ENCODE results near the gene COL9A3.

The COL9A3 gene

GRCh38 chr20:62880147-62880934 is 63.5 kb downstream of the COL9A3 start:
- no peak for DNase-seq (ENCODE audit: low read depth)

- DNase-seq (ENCODE audit: low read depth), result no peak
These were observed 64.2 kb downstream of the COL9A3 start for GRCh38 chr20:62880935-62881661.

GRCh38 chr20:62881662-62882395 is 65.0 kb downstream of the COL9A3 start:
- no peak for DNase-seq (ENCODE audit: low read depth)

- no peak for DNase-seq (ENCODE audit: low read depth)
These were observed 65.6 kb downstream of the COL9A3 start for GRCh38 chr20:62882426-62882825.

- DNase-seq (ENCODE audit: low read depth), result no peak
These were observed 67.7 kb downstream of the COL9A3 start for GRCh38 chr20:62884556-62884955.

- DNase-seq (ENCODE audit: low read depth), result no peak
These were observed 68.4 kb downstream of the COL9A3 start for GRCh38 chr20:62885046-62885895.

GRCh38 chr20:62885896-62886708 is 69.3 kb downstream of the COL9A3 start:
- no peak for DNase-seq (ENCODE audit: low read depth)

- no peak for DNase-seq (ENCODE audit: low read depth)
These were observed 69.8 kb downstream of the COL9A3 start for GRCh38 chr20:62886709-62887058.

GRCh38 chr20:62887152-62887859 is 70.5 kb downstream of the COL9A3 start:
- DNase-seq (ENCODE audit: low read depth), result no peak

GRCh38 chr20:62887860-62888239 is 71.0 kb downstream of the COL9A3 start:
- DNase-seq (ENCODE audit: low read depth), result no peak

- DNase-seq (ENCODE audit: low read depth), result no peak
These were observed 71.6 kb downstream of the COL9A3 start for GRCh38 chr20:62888406-62888805.

GRCh38 chr20:62888910-62889309 is 72.1 kb downstream of the COL9A3 start:
- no peak for DNase-seq (ENCODE audit: low read depth)

- no peak for DNase-seq (ENCODE audit: low read depth)
These were observed 72.6 kb downstream of the COL9A3 start for GRCh38 chr20:62889411-62889810.

- DNase-seq (ENCODE audit: low read depth), result no peak
These were observed 73.0 kb downstream of the COL9A3 start for GRCh38 chr20:62889871-62890270.

GRCh38 chr20:62890444-62890843 is 73.6 kb downstream of the COL9A3 start:
- DNase-seq (ENCODE audit: low read depth), result no peak
